Sigmoid colon (tissue), 3 donors: Measurements from ENCODE around the gene DGKD.

ENCODE experiments used
- CTCF ChIP-seq, 4 experiments: fragments of 450-650 bp in 3 of 4; fragments of 200-600 bp in 1 of 4; IDR thresholded peaks; one replicate each; pipeline ENCODE4 v1.5.1; 2016 to 2019; ENCODE audit warnings: antibody characterized with exemption in 4 of 4, mild to moderate bottlenecking in 3 of 4, moderate library complexity in 2 of 4
- POLR2A ChIP-seq, 2 donors: fragments of 450-650 bp; IDR thresholded peaks; one replicate each; pipeline ENCODE4 v1.6.1; 2016; ENCODE audit warnings: antibody characterized with exemption in 2 of 2, mild to moderate bottlenecking in 2 of 2, moderate library complexity in 2 of 2

DNA sequence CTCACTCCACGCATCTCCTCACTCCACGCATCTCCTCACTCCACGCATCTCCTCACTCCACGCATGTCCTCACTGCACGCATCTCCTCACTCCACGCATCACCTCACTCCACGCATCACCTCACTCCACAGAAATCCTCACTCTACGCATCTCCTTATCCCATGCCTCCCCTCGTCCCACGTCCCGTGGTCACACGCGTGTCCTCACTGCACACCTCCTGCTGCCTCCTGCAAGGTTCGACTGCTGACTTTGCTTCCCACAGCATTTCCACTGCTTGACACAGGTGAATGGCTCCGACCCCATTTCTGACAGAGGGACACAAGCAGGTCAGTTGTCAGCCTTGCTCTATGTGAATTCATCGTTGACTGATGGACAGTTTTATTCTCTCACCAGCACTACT lies 109.3 kb downstream of the DGKD start:
- TF ChIP-seq CTCF (IDR thresholded peaks at IDR 0.05) (no peak), POLR2A (IDR thresholded peaks at IDR 0.05) (no peak)
